ENCODE data around the gene GPR132. TPM values are rescaled to one million over a fixed set of nuclear protein-coding genes. Genes with fewer than 3 reads are reported as not detected.
A peak's percentile ranks its signal among the peaks of the same experiment; 100 is the strongest.
"Not testable (repeated sequence)": the region's sequence is repeated elsewhere in the genome, so short reads cannot be mapped to it uniquely, and the experiment has no call there.

Gene GPR132
- 1 to 10 TPM in 2 of 10 donors, under 1 TPM in 8; 0.19 to 4.1 (median 0.82) TPM for total RNA-seq
- polyA plus RNA-seq: under 1 TPM; 0.35 to 0.88 TPM
- long read RNA-seq, donor 1, partial matches to known transcripts: 0 of 2 reads
- long read RNA-seq, donor 1, other reads (novel, unspliced or antisense): 1 of 2 reads
- long read RNA-seq, donor 2, partial matches to known transcripts: 1 of 1 reads
- long read RNA-seq, donor 2, other reads (novel, unspliced or antisense): 0 of 1 reads
- long read RNA-seq, donor 3, partial matches to known transcripts: 0 of 3 reads
- long read RNA-seq, donor 3, other reads (novel, unspliced or antisense): 2 of 3 reads

- intact Hi-C loops (cut with DNase I): no loop called here
- Histone ChIP-seq H3K4me1 (peaks cover 14 to 92% (median 28%) of the 10 kb centered on the region in 9 donors), H3K36me3 (no peaks in the 10 kb centered on the region), H3K27ac (peak within 1 kb of the TSS in 8 of 10 donors; percentile 49 to 96 (median 61)), H3K9me3 (no peaks in the 10 kb centered on the region), H3K4me3 (peak within 1 kb of the TSS in 6 of 10 donors; percentile 23 to 60 (median 32)), H3K27me3 (peaks cover 0 to 10% (median 0%) of the 10 kb centered on the region in 7 donors)
- ATAC-seq: peak; percentile 8 to 47 (median 26)
- no peak for TF ChIP-seq CTCF (IDR thresholded peaks at IDR 0.05)
- peak in 1 of 2 donors; percentile 34 for DNase-seq
- 64 to 75% methylated on average over 22 of the region's 22 CpGs for WGBS, 2 donors
Measured at GRCh38 chr14:105065280-105066228, at the start of gene GPR132. Gene GPR132 (minus strand): TSS chr14:105065430. CDS start chr14:105055420, 10,010 bp downstream.

GRCh38 chr14:105109243-105109642 is 44.0 kb upstream of the GPR132 start:
- intact Hi-C loops (cut with DNase I); DNase-seq: not testable (repeated sequence)

GRCh38 chr14:105108516-105108864 is 43.3 kb upstream of the GPR132 start:
- TF ChIP-seq CTCF (IDR thresholded peaks at IDR 0.05): no peak

More at GRCh38 chr14:105109243-105109642, 44.0 kb upstream of the GPR132 start:
- H3K27me3 ChIP-seq: peaks cover 0 to 28% (median 0%) of the 10 kb centered on the region in 7 donors
- not testable (repeated sequence) for H3K36me3 ChIP-seq, H3K9me3 ChIP-seq, H3K27ac ChIP-seq, ATAC-seq, H3K4me1 ChIP-seq, H3K4me3 ChIP-seq
- 89 to 91% methylated on average over 8 of the region's 8 CpGs for WGBS, 2 donors

GRCh38 chr14:105107781-105108515 is 42.7 kb upstream of the GPR132 start:
- 70 to 75% methylated on average over 9 of the region's 9 CpGs for WGBS, 2 donors

More at GRCh38 chr14:105108516-105108864, 43.3 kb upstream of the GPR132 start:
- Histone ChIP-seq H3K27me3 (peaks cover 0 to 36% (median 0%) of the 10 kb centered on the region in 7 donors), H3K9me3 (peaks cover 0 to 9% (median 0%) of the 10 kb centered on the region in 11 donors), H3K36me3 (no peaks in the 10 kb centered on the region), H3K27ac (no peak overlapping the region), H3K4me3 (no peak overlapping the region), H3K4me1 (no peaks in the 10 kb centered on the region)
- no peak for DNase-seq
- WGBS, 2 donors: 66 to 72% methylated on average over 7 of the region's 7 CpGs
- intact Hi-C loops (cut with DNase I): no loop called here
- ATAC-seq: no peak

More at GRCh38 chr14:105107781-105108515, 42.7 kb upstream of the GPR132 start:
- intact Hi-C loops (cut with DNase I): no loop called here
- ATAC-seq (no peak), DNase-seq (no peak)
- no peaks in the 10 kb centered on the region for H3K36me3 ChIP-seq
- H3K27ac ChIP-seq: no peak overlapping the region
- peaks cover 0 to 13% (median 0%) of the 10 kb centered on the region in 11 donors for H3K9me3 ChIP-seq
- TF ChIP-seq CTCF (IDR thresholded peaks at IDR 0.05): no peak
- H3K4me1 ChIP-seq: no peaks in the 10 kb centered on the region
- H3K4me3 ChIP-seq: no peak overlapping the region
- peaks cover 0 to 36% (median 4%) of the 10 kb centered on the region in 7 donors for H3K27me3 ChIP-seq

All from heart right ventricle (tissue), 16 donors.